Stimulated activated CD4-positive, alpha-beta T cell treated with anti-CD3 and anti-CD28 coated beads, TNF-alpha, amount 100 ng/mL, for 24 hours (primary cell): ENCODE results near the gene DYNLT4.
A peak's percentile ranks its signal among the peaks of the same experiment; 100 is the strongest.
"Not testable (repeated sequence)": the region's sequence is repeated elsewhere in the genome, so short reads cannot be mapped to it uniquely, and the experiment has no call there.

Experiments
- DNase-seq, 3 experiments: peaks; one replicate each; pipeline ENCODE4 v3.0.0-alpha.2; 2020; ENCODE audit warnings: low read depth in 3 of 3

The DYNLT4 gene

GRCh38 chr1:44806704-44807363 is at the start of gene DYNLT4:
DYNLT4 (minus strand) TSS chr1:44807351; CDS start chr1:44806668, 683 bp downstream.
- DNase-seq: no peak

DNA sequence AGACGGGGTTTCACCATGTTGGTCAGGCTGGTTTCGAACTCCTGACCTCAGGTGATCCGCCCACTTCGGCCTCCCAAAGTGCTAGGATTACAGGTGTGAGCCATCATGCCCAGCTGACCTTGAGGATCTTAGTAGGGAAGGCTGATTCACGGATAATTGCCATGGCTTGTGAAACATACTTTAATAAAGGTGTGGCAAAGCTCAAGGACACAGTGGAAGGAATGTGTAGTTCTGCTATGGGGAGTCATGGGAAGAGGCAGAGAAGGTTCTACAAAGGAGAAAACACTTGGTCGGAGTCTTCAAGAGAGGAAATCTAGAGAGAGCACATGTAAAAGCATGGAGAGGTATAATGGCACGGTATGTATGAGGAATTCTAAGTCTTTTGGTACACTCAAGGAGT is 48.6 kb upstream of the DYNLT4 start:
- DNase-seq: no peak

- no peak for DNase-seq
Measured at GRCh38 chr1:44854970-44855369, 47.8 kb upstream of the DYNLT4 start.

DNA sequence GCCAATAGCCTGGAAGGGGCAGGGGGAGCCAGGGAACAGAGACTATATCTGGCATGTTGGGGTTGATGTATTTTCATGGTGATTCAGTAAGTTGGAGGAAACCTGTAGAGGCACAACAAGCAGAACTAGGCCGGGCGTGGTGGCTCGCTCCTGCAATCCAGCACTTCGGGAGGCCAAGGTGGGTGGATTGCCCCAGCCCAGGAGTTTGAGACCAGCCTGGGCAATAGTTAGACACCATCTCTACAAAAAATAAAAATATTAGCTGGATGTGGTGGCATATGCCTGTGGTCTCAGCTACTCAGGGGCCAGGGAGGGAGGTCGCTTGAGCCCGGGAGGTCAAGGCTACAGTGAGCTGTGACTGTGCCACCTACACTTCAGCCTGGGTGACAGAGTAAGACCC is 46.0 kb upstream of the DYNLT4 start:
- DNase-seq: no peak

DNA sequence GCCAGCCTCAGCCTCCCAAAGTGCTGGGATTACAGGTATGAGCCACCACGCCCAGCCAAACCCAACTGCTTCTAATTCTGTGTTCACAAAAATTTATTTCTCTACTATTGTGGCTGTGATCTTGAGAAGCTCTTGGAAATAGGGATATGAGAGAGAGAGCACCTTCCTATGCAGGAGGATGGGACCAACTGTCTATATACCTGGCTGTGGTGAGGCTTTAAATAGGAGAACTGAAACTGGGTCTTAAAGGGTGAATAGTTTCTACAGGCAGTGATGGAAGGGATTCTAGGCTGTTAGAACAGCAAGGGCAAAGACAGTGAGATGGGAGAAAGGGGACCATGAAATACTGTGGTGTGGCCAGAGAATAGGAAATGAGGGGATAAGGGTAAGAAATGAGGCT is 44.2 kb upstream of the DYNLT4 start:
- DNase-seq: no peak

GRCh38 chr1:44849575-44850132 is 42.5 kb upstream of the DYNLT4 start:
- no peak for DNase-seq

DNA sequence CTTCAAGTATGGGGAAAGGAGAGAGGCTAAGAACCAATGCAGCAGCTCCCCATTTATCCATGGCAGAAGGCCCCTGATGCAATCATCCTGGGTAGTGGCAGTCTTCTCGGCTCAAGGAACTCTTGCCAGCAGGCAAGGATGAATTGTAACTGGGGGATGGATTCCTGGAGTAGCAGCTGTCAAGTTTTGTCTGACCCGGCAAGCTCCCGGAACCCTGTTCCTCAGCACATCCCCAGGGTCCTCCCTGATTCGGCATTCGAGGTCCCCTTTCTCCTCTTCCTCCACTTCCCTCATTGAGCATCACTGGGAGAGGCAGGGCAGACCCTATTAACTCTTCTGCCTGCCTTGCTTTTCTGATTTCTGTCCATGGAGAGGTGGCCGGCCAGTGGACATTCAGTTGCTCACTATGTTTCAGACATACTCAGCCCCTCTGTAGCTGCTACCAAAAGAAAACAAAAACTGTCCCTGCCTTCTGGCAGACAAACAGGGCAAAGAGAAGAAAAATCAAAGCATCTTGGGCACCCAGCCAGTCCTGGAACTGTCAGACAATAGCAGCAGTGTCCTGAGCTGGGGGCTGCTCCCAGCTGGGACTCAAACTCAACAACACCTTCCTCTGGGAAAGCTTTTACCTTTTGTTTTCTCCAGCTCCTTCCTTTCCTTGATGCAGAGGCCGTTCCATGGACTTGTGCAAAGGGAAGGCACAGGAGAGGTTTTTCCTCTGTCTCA is 41.5 kb upstream of the DYNLT4 start:
- DNase-seq: no peak

DNA sequence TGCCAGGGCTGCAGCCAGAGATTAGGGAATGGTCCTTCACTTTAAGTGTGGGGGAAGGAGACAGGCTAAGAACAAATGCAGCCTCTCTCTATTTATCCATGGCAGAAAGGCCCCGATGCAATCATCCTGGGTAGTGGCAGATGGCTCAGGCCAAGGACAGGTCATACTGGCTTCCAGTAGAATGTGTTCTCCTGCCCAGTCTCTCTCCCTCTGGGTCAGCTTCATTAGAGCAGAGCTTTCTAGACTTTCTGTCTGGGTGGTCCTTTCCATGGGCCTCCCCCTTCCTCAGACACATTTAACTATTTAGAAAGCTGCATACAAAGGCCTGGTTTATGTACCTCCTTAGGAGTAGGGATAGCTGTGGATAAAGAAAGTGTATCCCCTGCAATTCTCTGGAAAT is 40.7 kb upstream of the DYNLT4 start:
- DNase-seq: no peak

DNA sequence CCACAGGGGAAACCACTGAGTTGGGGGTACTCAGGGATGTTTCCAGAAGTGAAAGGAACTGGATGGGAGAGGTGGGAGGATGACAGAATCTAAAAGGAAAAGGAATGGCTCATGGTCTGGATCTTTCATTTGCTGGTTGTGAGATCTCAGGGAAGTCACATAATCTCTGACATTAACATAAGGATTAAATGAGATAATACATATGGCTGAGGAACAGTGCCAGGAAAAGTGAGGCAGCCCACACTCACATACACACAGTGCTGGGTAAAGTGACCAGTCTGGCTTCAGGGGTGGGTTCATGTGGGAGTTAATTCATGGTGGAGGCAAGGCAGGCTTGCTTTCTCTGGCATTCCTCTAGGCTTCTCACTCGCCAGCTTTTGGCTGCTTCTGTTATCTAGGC is 39.8 kb upstream of the DYNLT4 start:
- no peak for DNase-seq

GRCh38 chr1:44842862-44843655 is 35.9 kb upstream of the DYNLT4 start, which contains the start of gene PTCH2:
PTCH2 (minus strand) TSS chr1:44843253; CDS start chr1:44842932, 321 bp downstream.
- peak in 1 of 3 experiments; percentile 24 for DNase-seq

GRCh38 chr1:44842486-44842861 is 35.3 kb upstream of the DYNLT4 start:
- DNase-seq: no peak

DNA sequence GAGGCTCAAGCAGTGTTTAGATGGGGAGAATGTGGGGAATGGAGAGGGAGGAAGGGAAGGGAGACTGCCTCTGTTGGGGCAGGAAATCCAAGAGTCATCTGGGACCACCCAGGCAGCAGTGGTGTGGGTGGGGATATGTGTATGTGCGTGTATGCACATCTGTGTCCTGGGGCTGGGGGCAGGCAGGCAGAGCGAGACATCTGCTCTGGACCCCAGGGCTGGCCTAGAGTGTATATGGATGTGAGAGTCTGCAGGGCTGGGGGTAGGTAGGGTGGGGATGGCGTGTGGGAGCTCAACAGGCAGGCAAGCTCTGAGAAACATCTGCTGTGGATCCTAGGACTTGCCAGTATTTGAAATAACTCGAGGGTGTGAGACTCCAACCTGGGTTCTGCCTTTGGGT is 32.4 kb upstream of the DYNLT4 start:
- DNase-seq: no peak

- DNase-seq: not testable (repeated sequence)
Measured at GRCh38 chr1:44838294-44838693, 31.1 kb upstream of the DYNLT4 start.

DNA sequence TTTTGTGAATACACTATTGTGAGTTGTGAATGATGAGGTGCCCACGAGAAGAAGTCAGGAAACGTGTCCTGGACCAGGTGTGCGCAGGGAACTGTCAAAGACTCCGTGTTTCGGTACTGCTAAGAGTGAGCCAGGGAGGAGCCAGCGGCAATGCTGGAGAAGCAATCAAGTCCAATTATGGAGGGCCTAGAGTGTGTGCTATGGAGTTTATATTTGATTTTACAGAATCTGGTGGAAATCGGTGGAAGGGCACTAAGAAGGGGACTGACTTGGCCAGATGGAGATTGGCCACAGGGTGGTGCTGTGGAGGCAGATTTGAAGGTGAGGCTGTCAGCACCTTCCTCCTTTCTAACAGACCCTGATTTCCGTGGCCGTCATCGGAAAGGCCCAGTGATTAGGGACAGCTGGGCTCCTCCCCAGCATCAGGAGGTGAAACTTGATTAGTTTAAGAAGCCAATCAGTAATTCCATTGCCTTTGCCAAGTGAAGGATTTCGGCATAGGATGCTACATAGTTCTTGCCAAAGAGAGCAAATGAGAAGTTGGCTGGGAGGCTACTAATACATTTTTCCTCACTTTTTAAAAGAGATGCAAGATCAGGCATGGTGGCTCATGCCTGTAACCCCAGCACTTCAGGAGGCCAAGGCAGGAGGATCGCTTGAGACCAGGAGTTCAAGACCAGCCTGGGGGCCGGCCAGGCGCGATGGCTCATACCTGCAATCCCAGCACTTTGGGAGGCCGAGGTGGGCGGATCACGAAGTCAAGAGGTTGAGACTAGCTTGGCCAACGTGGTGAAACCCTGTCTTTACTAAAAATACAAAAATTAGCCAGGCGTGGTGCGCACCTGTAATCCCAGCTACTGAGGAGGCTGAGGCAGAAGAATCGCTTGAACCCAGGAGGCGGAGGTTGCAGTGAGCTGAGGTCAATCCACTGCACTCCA is 28.9 kb upstream of the DYNLT4 start:
- peak; percentile 68 to 90 (median 81) for DNase-seq

DNA sequence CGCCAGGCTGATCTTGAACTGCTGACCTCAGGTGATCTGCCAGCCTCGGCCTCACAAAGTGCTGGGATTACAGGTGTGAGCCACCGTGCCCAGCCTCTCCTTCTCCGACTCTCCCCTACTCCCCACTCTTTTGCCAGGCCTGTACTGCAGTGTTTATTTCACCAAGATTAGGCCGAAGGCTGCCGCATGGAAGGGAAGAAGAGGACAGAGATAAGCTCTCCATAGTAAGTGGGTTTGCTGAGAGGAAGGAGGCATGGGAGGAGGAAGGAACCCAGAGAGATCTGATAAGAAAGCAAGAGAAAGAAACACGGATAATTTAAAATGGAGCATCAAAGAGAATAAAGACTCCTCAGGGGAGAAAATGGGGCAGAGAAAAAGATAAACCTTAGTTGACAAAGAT is 27.2 kb upstream of the DYNLT4 start:
- no peak for DNase-seq

GRCh38 chr1:44832056-44832705 is 25.0 kb upstream of the DYNLT4 start:
- no peak for DNase-seq

- DNase-seq: no peak
Measured at GRCh38 chr1:44831516-44831915, 24.4 kb upstream of the DYNLT4 start.

GRCh38 chr1:44830900-44831304 is 23.8 kb upstream of the DYNLT4 start:
- DNase-seq: no peak

DNA sequence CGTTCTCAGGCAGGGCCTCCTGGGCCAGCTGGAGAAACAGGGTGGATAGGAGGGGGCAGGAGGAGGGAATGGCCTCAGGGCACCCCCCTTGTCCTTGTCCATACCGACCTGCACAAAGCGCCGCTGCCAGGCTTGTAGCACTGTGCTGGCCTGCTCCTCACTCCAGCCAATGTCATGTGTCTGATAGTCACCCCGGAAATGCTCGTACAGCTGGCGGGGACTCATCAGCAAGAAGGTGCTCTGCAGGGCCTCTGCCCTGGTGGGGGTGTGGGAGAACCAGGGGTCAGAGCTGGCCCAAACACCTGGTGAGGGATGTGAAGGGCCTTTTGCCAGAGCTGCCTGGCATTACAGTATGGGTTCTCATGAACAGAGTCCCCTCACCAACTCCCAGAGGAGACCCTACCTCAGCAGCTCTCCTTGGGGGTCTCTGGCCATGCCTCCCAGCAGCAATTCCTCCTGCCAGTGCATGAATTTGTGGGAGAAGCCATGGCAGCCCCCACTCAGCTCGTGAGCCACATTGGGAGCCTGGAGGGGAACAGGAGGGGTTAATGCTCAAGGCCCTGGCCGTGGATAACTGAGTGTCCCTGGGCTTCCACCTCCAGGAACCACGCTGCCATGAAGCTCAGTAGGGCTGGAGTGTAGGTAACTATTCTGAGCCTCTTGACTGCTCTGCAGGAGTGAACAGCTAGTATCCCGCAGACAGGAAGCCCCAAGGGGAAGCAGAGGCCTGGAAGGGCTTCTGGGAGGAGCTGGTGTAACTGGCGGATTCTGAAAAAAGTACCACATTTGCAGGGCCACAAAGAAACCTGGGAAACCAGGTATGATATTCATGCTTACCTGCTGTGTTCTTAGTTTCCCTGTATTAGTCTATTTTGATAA is 22.6 kb upstream of the DYNLT4 start:
- no peak for DNase-seq
